ENCODE data around the gene M6PR. TPM values are rescaled to one million over a fixed set of nuclear protein-coding genes. Genes with fewer than 3 reads are reported as not detected.
"Not testable (repeated sequence)": the region's sequence is repeated elsewhere in the genome, so short reads cannot be mapped to it uniquely, and the experiment has no call there.

M6PR gene
- total RNA-seq, 6 experiments from 2014 or later, result 138 to 160 (median 151) TPM

DNA sequence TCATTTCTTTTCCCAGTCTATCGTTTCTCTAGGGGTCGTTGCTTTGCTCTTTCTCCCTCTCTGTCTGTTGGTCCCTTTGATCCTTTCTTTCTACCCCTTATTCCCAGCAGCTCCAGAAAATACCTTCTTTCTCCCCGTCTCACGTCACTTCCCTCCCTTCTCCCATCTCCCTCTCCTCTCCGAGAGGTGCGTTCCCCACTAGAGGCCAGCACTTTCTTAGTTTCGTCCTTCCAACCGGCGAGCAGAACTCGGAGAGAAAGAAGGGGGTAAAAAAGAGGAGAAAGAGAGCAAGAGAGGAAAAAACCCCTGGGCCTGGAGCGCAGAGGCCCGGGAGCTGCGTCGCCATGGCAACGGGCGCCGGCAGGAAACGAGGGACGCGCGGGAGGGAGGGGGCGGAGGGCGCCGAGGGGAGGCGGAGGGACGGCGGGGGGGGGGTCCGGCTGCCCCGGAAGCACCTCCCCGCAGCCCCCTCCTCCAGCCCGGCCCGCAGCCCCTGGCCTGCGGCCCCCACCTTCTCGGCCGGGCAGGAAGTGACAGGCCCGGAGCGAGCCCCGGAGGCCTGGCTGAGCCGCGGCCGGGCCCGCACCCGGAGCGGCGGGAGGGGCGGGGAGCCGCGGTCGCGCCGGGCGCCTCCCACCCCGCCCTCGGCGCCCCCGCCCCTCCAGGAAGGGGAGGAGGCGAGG lies 35.3 kb downstream of the M6PR start, which contains the start of gene PHC1:
TSS of gene PHC1 (plus strand) at position 477 of the 683 bp plus-strand sequence. CDS start 3,169 bp downstream, outside the sequence.
- not testable (repeated sequence) for H3K36me3 Mint-ChIP-seq (ENCODE audit: low read depth); H3K9me3 Mint-ChIP-seq; H3K27me3 Mint-ChIP-seq (ENCODE audit: insufficient read depth)
- peak within 1 kb of the TSS; percentile 90 for H3K4me3 Mint-ChIP-seq
- peak; percentile 66 for DNase-seq
- H3K4me1 Mint-ChIP-seq (ENCODE audit: low read depth), result peaks cover 25% of the 10 kb centered on the region
- TF ChIP-seq CTCF (IDR thresholded peaks at IDR 0.05), result peak; percentile 67; the same call in 1 of the 2 replicates
- peak within 1 kb of the TSS; percentile 91 for H3K27ac Mint-ChIP-seq

- Mint-ChIP-seq H3K27me3 (ENCODE audit: insufficient read depth) (no peaks in the 10 kb centered on the region), H3K27ac (peak overlapping the region; percentile 91), H3K4me3 (peak overlapping the region; percentile 90), H3K9me3 (no peaks in the 10 kb centered on the region), H3K4me1 (ENCODE audit: low read depth) (peaks cover 25% of the 10 kb centered on the region), H3K36me3 (ENCODE audit: low read depth) (no peaks in the 10 kb centered on the region)
- DNase-seq, result no peak
- TF ChIP-seq CTCF (IDR thresholded peaks at IDR 0.05), result no peak
These were observed 35.8 kb downstream of the M6PR start for GRCh38 chr12:8913702-8914032.

DNA sequence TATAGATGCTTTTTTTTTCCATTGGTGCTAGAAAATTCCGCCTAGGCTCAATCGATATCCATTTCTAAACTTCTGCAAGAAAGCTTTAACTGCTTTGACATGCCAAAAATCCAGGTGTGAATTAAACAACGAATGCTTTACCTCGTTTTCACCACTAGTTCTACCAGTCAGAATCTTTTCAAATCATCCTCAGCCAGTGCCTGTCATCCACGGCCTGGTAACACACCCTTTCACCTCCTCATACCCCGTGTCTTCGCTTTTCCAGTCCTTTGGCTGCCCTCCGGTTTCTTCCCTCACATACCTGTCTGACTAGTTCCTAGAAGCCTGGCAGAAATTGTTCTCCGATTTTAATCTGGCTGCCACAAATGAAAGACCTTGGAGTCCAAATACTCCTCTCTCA lies 36.5 kb downstream of the M6PR start:
- H3K36me3 Mint-ChIP-seq (ENCODE audit: low read depth), result no peaks in the 10 kb centered on the region
- H3K4me3 Mint-ChIP-seq, result peak overlapping the region; percentile 90
- TF ChIP-seq CTCF (IDR thresholded peaks at IDR 0.05), result 0 out of 2 replicates have a peak, but pooled peaks have one; percentile 2
- no peaks in the 10 kb centered on the region for H3K9me3 Mint-ChIP-seq
- no peak for DNase-seq
- H3K27ac Mint-ChIP-seq, result peak overlapping the region; percentile 91
- H3K27me3 Mint-ChIP-seq (ENCODE audit: insufficient read depth), result no peaks in the 10 kb centered on the region
- peaks cover 25% of the 10 kb centered on the region for H3K4me1 Mint-ChIP-seq (ENCODE audit: low read depth)

DNA sequence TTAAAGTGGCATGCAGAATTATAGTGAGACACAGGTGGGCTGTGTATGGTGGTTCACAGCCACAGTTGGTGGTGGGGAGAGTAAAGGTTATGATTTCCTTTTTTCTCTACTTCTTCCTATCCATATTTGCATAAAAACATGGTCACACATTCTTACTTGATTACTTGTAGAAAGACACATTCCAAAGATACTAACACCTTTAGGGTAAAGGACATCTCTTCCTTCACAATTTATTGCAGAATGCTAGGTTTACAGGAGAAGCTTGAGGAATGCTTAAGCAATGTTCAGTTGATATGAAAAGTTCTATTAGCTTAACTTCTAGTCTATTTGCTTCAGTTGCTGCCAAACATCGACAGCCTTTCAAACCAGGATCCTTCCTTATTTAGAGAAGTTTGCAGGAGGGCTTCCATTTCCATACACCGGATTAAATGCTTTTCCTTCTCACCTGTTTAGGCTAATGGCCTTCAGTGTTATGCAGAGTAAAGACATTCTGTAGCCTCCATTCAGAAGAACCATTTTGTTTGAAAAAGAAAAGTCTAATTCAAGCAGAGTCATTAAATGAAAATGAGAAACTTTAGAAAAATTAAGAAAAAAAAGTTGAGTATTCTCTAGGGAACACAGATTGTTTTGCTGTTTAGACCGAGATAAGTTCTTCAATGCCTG lies 37.7 kb downstream of the M6PR start:
- Mint-ChIP-seq H3K9me3 (no peaks in the 10 kb centered on the region), H3K36me3 (ENCODE audit: low read depth) (no peaks in the 10 kb centered on the region), H3K27ac (no peak overlapping the region), H3K27me3 (ENCODE audit: insufficient read depth) (no peaks in the 10 kb centered on the region), H3K4me1 (ENCODE audit: low read depth) (peaks cover 25% of the 10 kb centered on the region), H3K4me3 (no peak overlapping the region)
- no peak for DNase-seq
- no peak for TF ChIP-seq CTCF (IDR thresholded peaks at IDR 0.05)

- no peak for DNase-seq
- no peak for TF ChIP-seq CTCF (IDR thresholded peaks at IDR 0.05)
- Mint-ChIP-seq H3K4me1 (ENCODE audit: low read depth) (peaks cover 28% of the 10 kb centered on the region), H3K27me3 (ENCODE audit: insufficient read depth) (no peaks in the 10 kb centered on the region), H3K36me3 (ENCODE audit: low read depth) (no peaks in the 10 kb centered on the region), H3K27ac (no peak overlapping the region), H3K4me3 (no peak overlapping the region), H3K9me3 (no peaks in the 10 kb centered on the region)
These were observed 39.7 kb downstream of the M6PR start for GRCh38 chr12:8909752-8910151.

Data from HFFc6 (cell line).